Hematopoietic multipotent progenitor cell treated with erythropoietin and hydrocortisone succinate and interleukin-3 and kit ligand, for 6 days (in vitro differentiated cells): Measurements from ENCODE around the gene OGDH.
"Not testable (repeated sequence)": the region's sequence is repeated elsewhere in the genome, so short reads cannot be mapped to it uniquely, and the experiment has no call there.

Experiments used
- DNase-seq: peaks from one replicate; pipeline ENCODE4 v3.0.0-alpha.2; 2015

Gene OGDH

DNA sequence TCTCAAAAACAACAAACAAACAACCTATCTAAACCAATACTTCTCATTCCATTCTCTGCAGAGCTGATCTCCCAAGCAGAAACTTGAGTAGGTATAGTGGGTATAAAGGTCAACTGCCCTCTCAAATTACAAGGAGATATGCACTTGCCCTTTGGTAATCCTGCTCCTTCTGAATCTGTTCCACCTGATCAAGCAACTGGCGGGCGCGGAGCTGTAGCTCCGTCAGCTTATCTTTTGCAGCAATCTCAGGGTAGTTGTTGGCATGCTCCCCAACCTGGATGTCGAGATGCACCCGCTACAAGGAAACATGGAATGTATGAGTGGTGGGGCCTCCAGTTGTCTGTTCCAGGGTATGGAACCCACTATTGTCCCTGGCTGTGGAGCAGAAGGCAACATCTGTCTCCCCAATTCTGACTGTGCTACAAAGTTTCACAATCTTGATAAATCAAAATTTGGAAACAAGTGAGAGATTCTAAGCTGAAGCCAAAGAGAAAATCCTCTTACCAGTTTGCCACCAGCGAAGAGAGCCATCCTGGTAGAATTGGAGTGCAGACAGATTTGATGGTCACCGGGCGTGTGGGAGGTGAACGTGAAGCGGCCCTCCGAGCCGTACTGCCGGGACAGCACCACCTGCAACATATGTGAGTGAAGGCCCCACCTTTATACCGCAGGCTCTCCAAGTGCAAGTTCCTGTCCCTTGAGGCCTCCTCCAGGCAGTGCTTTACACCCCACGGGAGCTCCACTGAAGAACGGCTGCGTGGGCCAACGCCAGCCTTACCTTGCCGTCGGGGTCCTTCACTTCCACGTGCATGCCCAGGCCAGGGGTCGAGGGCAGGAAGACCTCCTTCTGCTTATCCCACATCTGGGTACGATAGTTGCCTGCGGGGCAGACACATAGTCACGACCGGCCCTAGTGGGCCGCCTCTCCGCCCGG, 25.2 kb upstream of the OGDH start:
- DNase-seq: peak; percentile 51

DNA sequence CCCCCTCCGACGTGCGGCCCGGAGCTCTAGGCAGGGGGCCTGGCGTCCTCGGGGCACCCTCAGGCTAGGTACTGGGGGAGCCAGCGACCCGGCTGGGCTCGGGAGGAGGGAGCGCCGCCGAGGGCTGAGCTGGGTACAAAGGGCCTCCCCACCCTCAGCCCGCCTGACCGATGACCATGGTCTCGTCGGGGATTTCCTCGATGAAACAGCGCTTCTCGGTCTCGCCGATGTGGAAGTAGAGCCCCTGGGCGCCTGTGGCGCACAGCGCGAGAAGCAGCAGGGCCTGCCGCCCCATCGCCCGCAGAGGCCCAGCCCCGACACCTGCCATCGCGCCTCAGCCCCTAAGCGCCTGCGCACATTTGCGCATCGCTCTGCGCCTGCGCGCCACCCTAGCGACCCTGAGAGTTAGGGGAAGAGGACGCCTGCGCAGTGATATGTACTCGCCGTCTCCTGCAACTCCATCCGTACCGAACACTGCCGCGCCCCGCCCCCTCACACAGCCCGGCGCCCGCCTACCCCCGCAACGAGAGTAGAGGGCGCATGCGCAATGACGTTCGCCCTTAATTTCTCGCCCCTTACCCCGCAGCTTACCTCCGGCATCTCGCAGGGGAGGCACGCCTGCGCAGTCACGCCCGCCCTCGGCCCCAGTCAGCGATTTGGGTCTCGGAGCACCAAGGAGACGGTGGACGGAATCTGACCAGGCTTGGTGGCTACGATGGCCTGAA, 24.4 kb upstream of the OGDH start, which contains the start of gene TMED4:
TSS of gene TMED4 (minus strand) at position 353 of the 725 bp plus-strand sequence. CDS start at position 328, 25 bp downstream.
- peak; percentile 99 for DNase-seq

DNA sequence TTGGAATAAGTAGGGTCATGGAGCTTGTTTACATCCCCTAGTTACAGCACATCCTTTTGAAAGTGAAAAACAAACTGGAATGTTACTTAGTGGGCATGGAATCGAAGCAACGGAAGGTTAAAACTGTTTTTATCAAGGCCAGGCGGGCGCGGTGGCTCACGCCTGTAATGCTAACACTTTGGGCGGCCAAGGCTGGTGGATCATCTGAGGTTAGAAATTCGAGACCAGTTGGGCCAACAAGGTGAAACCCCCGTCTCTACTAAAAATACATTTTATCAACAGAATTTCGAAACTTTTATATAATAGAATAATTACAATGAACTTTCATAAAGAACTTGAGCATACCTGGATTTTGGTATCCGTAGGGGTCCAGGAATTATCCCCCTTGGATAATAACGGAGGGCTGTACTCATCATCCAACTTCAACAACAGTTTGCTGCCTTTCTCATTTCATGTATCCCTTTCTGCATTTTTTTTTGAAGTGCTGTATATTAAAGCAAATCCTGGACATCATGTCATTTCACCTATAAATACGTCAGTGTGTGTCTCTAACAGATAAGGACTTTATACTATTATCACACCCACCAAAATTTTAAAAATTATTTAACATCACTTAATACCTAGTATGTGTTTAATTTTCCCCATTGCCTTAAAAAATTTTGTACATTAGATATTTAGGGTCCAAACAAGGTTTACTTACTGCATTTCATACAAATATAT, 23.1 kb upstream of the OGDH start:
- peak; percentile 35 for DNase-seq

DNA sequence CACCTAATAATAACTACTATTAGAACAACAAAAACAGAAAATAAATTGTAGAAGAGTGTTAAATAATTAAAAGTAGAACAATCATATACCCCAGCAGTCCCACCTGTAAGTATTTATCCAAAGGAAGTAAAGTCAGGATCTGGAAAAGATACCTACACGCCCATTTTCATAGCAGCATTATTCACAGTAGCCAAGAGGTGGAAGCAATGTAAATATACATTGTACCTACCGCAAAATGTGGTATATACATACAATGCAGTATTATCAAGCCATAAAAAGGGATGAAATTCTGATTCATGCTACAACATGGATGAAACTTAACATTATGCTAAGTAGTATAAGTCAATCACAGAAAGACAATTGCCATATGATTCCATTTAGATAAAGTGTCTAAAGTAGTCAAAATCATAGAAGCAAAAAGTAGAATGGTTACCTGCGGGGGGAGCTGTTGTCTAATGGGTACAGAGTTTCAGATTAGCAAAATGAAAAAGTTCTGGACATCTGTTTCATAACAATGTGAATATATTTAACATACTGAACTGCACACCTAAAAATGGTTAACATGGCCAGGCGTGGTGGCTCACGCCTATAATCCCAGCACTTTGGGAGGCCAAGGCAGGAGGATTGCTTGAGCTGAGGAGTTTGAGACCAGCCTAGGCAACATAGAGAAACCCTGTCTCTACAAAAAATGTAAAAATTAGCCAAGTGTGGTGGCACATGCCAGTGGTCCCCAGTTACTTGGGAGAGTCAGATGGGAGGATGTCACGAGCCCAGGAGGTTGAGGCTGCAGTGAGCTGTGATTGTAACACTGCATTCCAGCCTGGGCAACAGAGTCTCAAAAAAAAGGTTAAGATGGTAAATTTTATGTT, 18.4 kb upstream of the OGDH start:
- peak; percentile 86 for DNase-seq

DNA sequence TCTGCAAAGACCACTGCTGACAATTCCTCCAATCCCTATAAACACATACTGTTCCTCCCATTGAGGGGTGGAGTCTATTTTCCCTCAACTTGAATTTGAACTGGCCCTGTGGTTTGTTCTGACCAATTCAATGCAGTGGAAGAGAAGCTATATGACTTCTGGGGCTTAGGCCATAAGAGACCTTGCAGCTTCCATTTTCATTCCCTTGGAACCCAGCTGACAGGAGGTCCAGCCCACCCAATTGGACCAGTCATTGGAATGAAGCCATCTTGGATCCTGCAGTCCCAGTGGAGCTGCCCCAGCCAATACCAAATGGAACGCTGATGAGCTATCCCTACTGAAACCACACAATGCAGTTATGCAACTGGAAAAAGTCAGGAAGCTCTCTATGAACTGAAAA, 15.5 kb upstream of the OGDH start:
- no peak for DNase-seq

DNA sequence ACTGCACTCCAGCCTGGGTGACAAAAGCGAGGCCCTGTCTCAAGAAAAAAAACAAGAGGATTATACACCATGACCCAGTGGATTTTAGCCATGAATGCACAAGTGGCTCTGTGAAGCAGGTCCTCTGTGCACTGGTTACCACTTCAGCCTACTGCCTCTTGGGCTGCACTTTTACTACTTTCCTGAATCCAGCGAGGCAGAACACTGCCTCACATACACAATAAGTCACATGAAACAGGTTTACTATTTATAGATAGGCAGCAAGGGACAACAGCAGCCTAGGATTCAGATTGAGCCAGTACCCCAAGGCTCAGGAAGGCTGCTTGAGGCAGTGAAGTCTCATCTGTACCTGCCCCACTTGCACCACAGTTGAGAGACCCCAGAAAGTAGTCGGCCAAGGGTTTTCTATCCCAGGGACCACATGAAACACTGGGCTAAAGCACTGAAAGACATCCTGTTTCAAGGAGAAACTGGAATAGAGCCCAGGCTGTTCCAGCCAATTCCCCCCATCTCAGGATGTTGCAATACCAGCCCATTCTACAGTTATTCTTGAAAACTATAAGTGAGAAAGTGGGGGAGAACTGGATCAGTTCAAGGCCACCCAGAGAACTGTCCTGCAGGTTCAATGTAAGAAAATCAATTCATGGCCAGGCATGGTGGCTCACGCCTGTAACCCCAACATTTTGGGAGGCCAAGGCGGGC, 10.3 kb upstream of the OGDH start:
- DNase-seq: no peak

DNA sequence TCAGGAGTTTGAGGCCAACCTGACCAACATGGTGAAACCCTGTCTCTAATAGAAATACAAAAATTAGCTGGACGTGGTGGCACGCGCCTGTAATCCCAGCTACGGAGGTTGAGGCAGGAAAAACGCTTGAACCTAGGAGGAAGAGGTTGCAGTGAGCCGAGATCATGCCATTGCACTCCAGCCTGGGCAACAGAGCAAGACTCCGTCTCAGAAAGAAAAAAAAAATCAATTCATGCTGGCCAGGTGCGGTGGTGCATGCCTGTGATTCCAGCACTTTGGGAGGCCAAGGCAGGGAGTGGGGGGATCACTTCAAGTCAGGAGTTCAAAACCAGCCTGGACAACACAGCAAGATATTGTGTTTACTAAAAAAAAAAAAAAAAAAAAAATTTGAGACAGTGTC, 9.2 kb upstream of the OGDH start:
- not testable (repeated sequence) for DNase-seq

DNA sequence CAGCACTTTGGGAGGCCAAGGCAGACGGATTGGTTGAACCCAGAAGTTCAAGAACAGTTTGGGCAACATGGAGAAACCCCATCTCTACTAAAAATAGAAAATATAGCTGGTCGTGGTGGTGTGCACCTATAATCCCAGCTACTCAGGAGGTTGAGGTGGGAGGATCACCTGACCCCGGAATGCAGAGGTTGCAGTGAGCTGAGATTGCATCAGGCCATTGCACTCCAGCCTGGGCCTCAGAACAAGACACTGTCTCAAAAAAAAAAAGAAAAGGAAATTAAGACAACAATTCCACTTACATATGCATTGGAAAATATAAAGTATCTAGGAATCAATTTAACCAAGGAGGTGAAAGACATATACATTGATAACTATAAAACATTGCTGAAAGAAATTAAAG, 7.2 kb upstream of the OGDH start:
- DNase-seq: no peak

DNA sequence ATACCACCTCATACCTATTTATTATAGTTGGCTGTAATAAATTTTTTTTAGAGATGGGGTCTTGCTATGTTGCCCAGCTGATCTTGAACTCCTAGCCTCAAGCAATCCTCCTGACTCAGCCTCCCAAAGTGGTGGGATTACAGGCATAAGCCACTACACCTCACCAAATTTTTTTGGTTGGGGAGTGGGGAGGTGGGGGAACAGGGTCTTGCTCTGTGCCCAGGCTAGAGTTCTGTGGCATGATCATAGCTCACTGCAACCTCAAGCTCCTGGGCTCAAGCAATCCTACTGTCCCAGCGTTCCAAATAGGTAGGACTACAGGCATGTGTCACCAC, 3.9 kb upstream of the OGDH start:
- DNase-seq: no peak

DNA sequence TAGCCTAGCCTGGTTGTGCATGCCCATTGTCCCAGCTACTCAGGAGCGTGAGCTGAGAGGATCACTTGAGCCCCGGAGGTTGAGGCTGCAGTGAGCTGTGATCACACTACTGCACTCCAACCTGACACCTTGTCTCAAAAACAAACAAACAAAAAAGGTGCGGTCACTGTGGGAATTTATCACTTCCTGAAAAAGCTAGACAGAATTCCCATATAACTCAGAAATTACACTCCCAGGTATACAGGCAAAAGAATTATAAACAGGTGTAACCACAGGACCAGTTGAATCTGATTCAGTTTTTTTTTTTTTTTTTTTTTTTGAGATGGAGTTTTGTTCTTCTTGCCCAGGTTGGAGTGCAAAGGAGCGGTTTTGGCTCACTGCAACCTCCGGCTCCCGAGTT, 3.2 kb upstream of the OGDH start:
- no peak for DNase-seq

DNA sequence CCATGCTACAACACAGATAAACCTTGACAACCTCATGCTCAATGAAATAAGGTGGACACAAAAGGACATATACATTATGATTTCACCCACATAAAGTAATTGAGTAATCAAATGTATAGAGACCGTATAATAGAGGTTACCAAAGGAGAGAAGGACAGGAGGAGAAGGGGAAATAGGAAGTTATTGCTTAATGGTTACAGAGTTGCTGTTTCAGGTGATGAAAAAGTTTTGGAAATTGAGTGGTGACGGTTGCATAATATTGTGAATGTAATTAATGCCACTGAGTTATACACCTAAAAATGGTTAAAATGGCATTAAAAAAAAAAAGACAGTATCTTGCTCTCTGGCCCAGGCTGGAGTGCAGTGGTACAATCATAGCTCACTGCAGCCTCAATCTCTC, 1.5 kb upstream of the OGDH start:
- no peak for DNase-seq

DNA sequence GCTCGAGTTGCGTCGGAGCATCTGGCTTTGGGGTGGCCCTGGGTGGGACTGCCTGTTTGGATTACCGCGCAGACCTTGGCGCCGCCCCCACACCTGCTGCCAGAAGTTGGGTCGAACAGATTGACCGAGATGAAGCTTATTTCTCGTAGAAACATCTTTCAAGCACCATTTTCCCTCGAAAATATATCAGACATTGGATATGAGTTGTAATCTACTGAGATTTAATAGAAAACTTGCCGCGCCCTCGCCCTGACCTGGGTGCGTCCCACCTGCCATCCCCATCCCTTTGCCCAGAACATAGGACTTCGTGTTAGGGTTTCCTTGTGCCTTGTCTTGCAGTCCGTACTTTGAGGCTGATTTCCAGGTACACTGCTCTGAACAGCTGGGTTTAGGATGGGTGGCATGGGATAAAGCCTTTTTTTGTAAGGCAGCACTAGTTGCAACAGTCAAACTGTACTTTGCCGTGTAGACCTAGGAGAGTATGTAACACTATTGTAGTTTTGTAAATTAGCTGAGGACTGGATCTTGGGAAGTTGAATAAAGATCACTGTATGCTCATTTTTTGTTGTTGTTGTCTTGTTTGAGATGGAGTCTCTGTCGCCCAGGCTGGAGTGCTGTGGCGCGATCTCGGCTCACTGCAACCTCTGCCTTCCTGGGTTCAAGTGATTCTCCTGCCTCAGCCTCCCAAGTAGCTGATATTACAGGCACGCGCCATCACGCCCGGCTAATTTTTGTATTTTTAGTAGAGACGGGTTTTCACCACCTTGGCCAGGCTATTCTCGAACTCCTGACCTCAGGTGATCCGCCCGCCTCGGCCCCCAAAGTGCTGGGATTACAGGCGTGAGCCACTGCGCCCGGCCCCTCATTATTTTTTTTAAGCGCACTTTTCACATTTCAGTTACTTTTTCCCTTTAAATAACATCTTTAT, 978 bp downstream of the OGDH start:
- DNase-seq: no peak

DNA sequence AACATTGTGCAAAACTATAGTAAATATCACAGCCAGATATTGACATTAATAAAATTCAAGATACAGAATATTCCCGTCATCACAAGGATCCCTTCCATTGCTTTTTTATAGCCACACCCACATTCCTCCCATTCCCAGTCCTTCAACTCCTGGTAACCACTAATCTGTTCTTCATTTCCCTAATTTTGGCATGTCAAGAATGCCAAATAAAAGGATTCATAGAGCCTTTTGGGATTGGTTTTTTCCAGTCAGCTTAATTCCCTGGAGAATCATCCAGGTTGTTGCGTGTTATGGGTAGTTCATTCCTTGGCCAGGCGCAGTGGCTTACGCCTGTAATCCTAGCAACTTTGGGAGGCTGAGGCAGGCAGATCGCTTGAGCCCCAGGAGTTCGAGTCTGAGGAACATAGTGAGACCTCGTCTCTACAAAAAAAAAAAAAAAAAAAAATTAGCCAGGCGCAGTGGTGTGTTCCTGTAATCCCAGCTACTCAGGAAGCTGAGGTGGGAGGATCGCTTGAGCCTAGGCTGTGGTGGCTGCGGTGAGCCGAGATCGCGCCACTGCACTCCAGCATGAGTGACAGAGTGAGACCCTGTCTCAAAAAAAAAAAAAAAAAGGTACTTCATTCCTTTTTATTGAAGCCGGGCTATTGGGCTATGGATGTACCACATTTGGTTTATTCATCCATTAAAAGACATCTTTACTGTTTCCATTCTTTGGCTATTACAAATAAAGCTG, 2.7 kb downstream of the OGDH start:
- no peak for DNase-seq

DNA sequence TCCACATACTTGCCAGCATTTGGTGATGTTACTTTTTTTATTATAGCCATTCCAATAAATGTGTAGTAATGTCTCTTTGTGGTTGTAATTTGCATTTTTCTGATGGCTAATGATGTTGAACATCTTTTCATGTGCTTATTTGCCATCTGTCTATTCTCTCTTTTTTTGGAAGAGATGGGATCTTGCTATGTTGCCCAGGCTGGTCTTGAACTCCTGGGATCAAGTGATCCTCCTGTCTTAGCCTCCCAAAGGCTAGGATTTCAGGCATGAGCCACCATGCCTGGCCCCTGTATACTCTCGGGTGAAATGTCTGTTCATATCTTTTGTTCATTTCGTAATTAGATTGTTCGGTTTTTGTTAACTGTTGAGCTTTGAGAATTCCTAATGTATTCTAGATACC, 3.4 kb downstream of the OGDH start:
- DNase-seq: no peak

DNA sequence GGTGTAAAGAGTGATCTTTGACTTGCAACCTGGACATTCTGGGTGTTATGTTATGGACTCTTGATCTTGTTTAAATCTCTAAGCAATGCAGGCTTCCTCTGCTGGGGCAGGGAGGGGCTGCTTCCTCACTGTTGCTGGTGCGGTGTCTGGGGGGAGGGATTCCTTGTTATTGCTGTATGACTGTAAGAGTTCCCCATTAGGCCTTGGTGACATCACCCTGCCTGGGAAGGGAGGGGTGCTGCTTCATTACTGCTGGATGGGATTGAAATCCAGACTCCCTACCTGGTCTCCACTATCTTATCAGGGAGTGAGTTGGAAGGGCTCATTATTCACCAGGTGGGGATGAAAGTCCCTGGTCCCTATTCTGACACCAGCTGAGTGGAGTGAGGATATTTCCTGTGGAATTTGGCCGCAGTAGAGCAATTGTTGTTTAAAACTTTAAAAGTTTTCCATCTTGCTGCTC, 8.8 kb downstream of the OGDH start:
- peak; percentile 49 for DNase-seq

DNA sequence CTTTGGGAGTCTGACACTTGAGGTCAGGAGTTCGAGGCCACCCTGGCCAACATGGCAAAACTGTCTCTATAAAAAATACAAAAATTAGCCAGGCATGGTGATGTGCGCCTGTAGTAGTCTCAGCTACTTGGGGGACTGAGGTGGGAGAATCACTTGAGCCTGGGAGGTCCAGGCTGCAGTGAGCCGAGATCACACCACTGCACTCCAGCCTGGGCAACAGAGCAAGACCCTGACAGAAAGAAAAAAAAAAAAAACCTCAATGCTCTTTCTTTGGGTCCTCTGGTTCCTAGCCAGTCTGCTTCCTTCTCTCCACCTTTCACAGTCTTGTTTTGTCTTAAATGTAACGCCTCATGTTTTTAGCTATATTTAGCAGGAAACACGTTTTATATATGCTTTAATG, 9.4 kb downstream of the OGDH start:
- DNase-seq: no peak

DNA sequence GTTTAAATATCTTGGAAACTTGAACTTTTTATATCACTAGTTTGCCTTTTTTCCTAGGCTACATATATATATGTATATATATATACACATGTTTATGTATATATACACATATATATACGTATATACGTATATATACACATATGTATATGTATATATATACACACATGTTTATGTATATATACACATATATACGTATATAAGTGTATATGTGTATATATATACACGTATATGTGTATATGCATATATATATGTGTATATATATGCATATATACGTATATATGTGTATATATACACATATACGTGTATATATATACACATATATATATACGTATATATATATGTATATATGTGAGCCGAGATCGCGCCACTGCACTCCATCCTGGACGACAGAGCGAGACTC, 10.1 kb downstream of the OGDH start:
- DNase-seq: no peak

DNA sequence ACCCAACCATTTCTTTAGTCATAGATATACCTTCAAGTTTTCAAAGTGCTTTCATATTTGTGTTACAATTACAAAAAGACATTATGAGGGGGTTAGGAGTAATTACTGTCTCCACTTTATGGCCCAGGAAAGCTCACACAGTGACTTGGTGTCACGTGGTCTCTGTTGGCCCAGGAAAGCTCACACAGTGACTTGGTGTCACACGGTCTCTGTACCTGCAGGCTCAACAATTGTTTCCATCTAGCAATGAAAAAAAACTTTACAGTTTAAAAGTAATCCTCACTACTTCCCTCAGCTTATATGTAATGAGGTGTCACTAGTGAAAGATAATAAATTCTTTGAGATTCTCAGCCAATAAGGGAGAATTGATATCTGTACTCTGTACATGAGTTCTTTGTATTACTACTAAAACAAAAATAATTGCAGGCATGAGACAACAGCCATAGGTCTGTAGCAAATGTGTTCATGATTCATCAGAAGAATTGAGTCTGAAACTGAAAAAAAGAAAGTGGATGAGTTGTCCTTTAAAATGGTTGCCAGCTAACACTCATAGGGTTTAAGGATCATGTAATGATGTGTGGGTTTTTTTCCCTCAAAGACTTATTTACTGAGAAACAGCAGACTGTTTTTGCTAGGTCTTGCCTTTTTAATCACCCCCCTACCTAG, 10.9 kb downstream of the OGDH start:
- DNase-seq: no peak

DNA sequence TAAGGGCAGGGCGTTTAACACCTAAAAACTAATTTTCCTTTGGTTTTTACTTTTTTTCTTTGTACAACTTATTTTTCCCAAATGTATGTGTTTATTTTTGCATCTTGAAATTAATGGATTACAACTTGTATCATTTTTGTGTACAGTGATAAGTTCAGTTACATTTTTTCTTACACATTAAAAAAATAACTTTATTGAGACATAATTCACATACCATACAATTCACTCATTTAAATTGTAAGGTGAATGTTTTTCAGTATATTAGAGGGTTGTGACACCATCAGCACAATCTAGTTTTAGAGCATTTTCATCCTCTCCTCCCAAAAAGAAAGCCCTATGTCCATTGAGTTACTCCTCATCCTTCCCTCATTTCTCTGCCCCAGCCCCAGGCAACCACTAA, 11.6 kb downstream of the OGDH start:
- no peak for DNase-seq
